Measurements from ENCODE around the gene HSF2. TPM values are rescaled to one million over a fixed set of nuclear protein-coding genes. Genes with fewer than 3 reads are reported as not detected.

Gene HSF2
- total RNA-seq, 4 donors from 2014 or later = 6.0 to 20.5 (median 9.9) TPM

DNA sequence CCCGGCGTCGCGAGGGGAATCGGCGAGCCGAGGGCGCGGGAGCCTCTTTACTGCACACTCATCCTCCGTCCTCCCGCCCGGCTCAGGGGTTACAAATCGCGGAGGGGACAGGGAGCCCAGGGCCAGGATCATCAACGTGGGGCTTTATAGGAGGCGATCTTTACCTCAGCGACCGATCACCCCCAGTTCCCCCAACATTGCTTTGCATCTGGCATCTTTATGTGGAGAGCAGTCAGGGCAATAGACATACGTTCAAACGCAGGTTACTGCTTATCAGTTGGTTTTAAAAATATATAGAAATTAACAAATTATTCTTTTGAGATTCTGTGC, 634 bp downstream of the HSF2 start:
- intact Hi-C loops (cut with DNase I; ENCODE audit: low total_unique reads) (no loop called here), in situ Hi-C loops (cut with MboI; ENCODE audit: low pct_ligation_motif_present in 1 of 4, low pct_unique_long_range_greater_than_20kb in 1 of 4, low sequenced_read_pairs in 3 of 4) (no loop called here)
- peaks cover 0 to 21% (median 16%) of the 10 kb centered on the region in 4 donors for H3K4me1 ChIP-seq
- DNase-seq = no peak
- H3K36me3 ChIP-seq = no peaks in the 10 kb centered on the region
- H3K9me3 ChIP-seq = no peaks in the 10 kb centered on the region
- H3K4me3 ChIP-seq = peak overlapping the region; percentile 95 to 99 (median 96)
- no peaks in the 10 kb centered on the region for H3K27me3 ChIP-seq
- TF ChIP-seq POLR2A (IDR thresholded peaks at IDR 0.05) (no peak), POLR2AphosphoS5 (IDR thresholded peaks at IDR 0.05) (no peak), EP300 (IDR thresholded peaks at IDR 0.05; ENCODE audit: low read depth) (no peak)
- TF ChIP-seq, protein P1, sequence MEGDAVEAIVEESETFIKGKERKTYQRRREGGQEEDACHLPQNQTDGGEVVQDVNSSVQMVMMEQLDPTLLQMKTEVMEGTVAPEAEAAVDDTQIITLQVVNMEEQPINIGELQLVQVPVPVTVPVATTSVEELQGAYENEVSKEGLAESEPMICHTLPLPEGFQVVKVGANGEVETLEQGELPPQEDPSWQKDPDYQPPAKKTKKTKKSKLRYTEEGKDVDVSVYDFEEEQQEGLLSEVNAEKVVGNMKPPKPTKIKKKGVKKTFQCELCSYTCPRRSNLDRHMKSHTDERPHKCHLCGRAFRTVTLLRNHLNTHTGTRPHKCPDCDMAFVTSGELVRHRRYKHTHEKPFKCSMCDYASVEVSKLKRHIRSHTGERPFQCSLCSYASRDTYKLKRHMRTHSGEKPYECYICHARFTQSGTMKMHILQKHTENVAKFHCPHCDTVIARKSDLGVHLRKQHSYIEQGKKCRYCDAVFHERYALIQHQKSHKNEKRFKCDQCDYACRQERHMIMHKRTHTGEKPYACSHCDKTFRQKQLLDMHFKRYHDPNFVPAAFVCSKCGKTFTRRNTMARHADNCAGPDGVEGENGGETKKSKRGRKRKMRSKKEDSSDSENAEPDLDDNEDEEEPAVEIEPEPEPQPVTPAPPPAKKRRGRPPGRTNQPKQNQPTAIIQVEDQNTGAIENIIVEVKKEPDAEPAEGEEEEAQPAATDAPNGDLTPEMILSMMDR (IDR thresholded peaks at IDR 0.05) = no peak
- WGBS, 2 donors (ENCODE audit: low coverage in 1 of 2) = 0 to 2% methylated on average over 2 to 11 of the region's 20 CpGs
- peak overlapping the region; percentile 89 to 96 (median 92) for H3K27ac ChIP-seq

DNA sequence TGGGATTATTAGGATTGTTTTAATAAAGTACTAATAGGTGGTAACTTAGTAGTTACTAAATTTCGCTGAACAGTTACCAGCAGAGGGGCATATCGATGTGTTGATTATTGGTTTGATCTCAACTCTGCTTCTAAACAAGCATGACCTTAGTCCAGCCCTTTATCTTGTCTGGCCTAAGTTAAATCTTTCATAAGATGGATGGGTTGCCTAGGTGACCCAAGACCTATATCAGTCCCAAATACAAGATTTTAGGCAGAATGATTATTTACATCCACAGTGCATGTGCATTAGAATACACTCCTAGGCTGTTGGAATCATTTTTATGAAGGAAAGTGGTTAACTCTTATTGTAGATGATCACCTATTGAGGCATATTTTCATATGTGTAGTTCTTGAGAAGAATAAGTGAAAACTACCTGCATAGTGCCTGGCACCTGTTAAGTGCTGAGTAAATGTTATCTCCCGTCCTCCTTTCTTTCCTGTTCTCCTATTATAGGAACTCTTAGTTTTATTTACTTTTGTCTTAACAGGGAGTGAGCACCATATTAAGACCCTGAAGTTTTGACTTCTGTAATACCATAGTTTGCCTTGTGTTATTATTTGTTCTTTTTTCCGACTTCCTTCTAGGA, 1.1 kb downstream of the HSF2 start:
- no peak overlapping the region for H3K27ac ChIP-seq
- WGBS, 2 donors (ENCODE audit: low coverage in 1 of 2) = 31 to 32% methylated on average over 4 of the region's 4 CpGs
- no peaks in the 10 kb centered on the region for H3K36me3 ChIP-seq
- H3K4me1 ChIP-seq = peaks cover 0 to 21% (median 16%) of the 10 kb centered on the region in 4 donors
- no peak for DNase-seq
- no peaks in the 10 kb centered on the region for H3K27me3 ChIP-seq
- in situ Hi-C loops (cut with MboI; ENCODE audit: low pct_ligation_motif_present in 1 of 4, low pct_unique_long_range_greater_than_20kb in 1 of 4, low sequenced_read_pairs in 3 of 4) = no loop called here
- intact Hi-C loops (cut with DNase I; ENCODE audit: low total_unique reads) = no loop called here
- H3K4me3 ChIP-seq = peak overlapping the region; percentile 95 to 99 (median 96)
- no peaks in the 10 kb centered on the region for H3K9me3 ChIP-seq
- TF ChIP-seq POLR2AphosphoS5 (IDR thresholded peaks at IDR 0.05) (no peak), EP300 (IDR thresholded peaks at IDR 0.05; ENCODE audit: low read depth) (no peak), POLR2A (IDR thresholded peaks at IDR 0.05) (no peak)

DNA sequence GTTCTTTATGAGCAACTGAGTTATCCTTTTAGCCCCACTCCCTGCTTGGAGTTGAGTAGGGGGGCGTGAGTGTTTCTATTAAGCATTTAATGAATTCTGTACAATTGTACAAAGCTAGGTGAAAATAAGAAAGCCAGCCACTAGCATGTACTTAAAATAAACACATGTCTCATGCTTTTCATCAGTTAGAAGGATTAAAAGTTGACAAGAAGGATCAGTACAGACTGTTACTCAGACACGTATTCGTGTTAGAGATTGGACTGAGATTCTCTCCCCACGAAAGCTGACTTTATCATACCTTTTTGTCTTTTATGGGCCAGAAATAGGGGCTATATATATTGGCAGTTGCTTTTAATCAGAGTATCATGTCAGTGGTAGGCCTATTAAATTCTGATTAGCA, 1.7 kb downstream of the HSF2 start:
- no peaks in the 10 kb centered on the region for H3K9me3 ChIP-seq
- in situ Hi-C loops (cut with MboI; ENCODE audit: low pct_ligation_motif_present in 1 of 4, low pct_unique_long_range_greater_than_20kb in 1 of 4, low sequenced_read_pairs in 3 of 4) = no loop called here
- H3K27ac ChIP-seq = no peak overlapping the region

DNA sequence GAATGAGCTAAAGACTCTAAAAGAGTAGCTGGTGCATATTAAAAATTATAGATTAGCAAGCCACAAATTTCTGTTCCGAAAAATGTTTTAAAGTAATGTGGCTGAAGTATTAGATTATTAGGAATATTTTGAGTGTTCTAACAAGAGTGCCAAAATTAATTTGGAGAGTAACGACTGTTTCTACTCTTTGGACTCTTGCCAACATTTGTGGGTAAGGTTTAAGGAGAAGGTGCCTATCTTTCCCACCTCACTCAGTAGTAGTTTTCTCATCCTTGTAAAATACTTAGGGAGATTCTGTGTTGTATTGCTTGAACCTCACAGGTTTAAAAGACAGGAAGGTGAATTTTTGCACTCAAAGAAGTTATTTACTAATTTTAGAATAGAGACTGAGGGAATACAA, 5.0 kb downstream of the HSF2 start:
- H3K4me1 ChIP-seq = peaks cover 0 to 14% (median 12%) of the 10 kb centered on the region in 4 donors
- WGBS, 2 donors (ENCODE audit: low coverage in 1 of 2) = 68 to 74% methylated on average over 2 of the region's 2 CpGs
- intact Hi-C loops (cut with DNase I; ENCODE audit: low total_unique reads) (no loop called here), in situ Hi-C loops (cut with MboI; ENCODE audit: low pct_ligation_motif_present in 1 of 4, low pct_unique_long_range_greater_than_20kb in 1 of 4, low sequenced_read_pairs in 3 of 4) (no loop called here)
- no peak overlapping the region for H3K27ac ChIP-seq
- H3K27me3 ChIP-seq = no peaks in the 10 kb centered on the region
- DNase-seq = no peak
- H3K36me3 ChIP-seq = no peaks in the 10 kb centered on the region
- H3K9me3 ChIP-seq = no peaks in the 10 kb centered on the region
- TF ChIP-seq POLR2A (IDR thresholded peaks at IDR 0.05) (no peak), EP300 (IDR thresholded peaks at IDR 0.05; ENCODE audit: low read depth) (no peak), POLR2AphosphoS5 (IDR thresholded peaks at IDR 0.05) (no peak)
- TF ChIP-seq, protein P1 (IDR thresholded peaks at IDR 0.05) = no peak
- H3K4me3 ChIP-seq = no peak overlapping the region

More for the DNA sequence above, 1.7 kb downstream of the HSF2 start:
- TF ChIP-seq EP300 (IDR thresholded peaks at IDR 0.05; ENCODE audit: low read depth) = no peak
- no peak for TF ChIP-seq POLR2A (IDR thresholded peaks at IDR 0.05)
- TF ChIP-seq, protein P1 (IDR thresholded peaks at IDR 0.05) = no peak
- TF ChIP-seq POLR2AphosphoS5 (IDR thresholded peaks at IDR 0.05) = no peak
- Histone ChIP-seq H3K36me3 (no peaks in the 10 kb centered on the region), H3K4me1 (peaks cover 0 to 21% (median 16%) of the 10 kb centered on the region in 4 donors), H3K27me3 (no peaks in the 10 kb centered on the region), H3K4me3 (peak overlapping the region in 1 of 4 donors; percentile 97)
- intact Hi-C loops (cut with DNase I; ENCODE audit: low total_unique reads) = no loop called here
- no peak for DNase-seq
- WGBS, 2 donors (ENCODE audit: low coverage in 1 of 2) = 78 to 81% methylated on average over 4 of the region's 4 CpGs

Data from transverse colon (tissue), 4 donors.